Right atrium auricular region (tissue), 2 donors: ENCODE data around the gene KLHL34. TPM values are rescaled to one million over a fixed set of nuclear protein-coding genes. Genes with fewer than 3 reads are reported as not detected.

Source experiments
- DNase-seq: peaks from one replicate; pipeline ENCODE4 v3.0.0-alpha.2; 2019; ENCODE audit warnings: low spot score
- H3K27ac ChIP-seq, 2 donors: fragments of 200-600 bp; sonication (generic); 1 replicate in 1 of 2; 2 replicates in 1 of 2; pipeline ENCODE4 v1.5.1; 2016 to 2019
- H3K27me3 ChIP-seq, 2 donors: fragments of 200-600 bp; sonication (generic); one replicate each; pipeline versions ENCODE4 v1.5.1 to v1.6.0; 2017 to 2019
- H3K36me3 ChIP-seq: fragments of 200-600 bp; sonication (generic); one replicate; pipeline ENCODE4 v1.5.1; 2016
- H3K4me1 ChIP-seq, 2 donors: fragments of 200-600 bp; sonication (generic); one replicate each; pipeline versions ENCODE4 v1.5.1 to v1.6.0; 2017 to 2019
- H3K4me3 ChIP-seq, 2 donors: fragments of 200-600 bp; sonication (generic); 1 replicate in 1 of 2; 2 replicates in 1 of 2; pipeline ENCODE4 v1.5.1; 2017 to 2019; ENCODE audit warnings: mild to moderate bottlenecking in 1 of 2, moderate library complexity in 1 of 2
- H3K9me3 ChIP-seq, 2 donors: fragments of 200-600 bp; sonication (generic); one replicate each; pipeline ENCODE4 v1.5.1; 2019
- CTCF ChIP-seq, 2 donors: fragments of 200-600 bp; sonication (generic); IDR thresholded peaks; one replicate each; pipeline ENCODE4 v1.5.1; 2019; ENCODE audit warnings: antibody characterized with exemption in 2 of 2
- total RNA-seq, 2 donors: library from RNA; depleted of rRNA; stranded (reverse); fragments of >200 nt; gene quantifications; one replicate each; pipeline ENCODE4 v1.1.0, GENCODE V29; 2016

KLHL34 gene
- total RNA-seq, 2 donors from 2014 or later = 1.1 to 2.2 TPM

- TF ChIP-seq CTCF (IDR thresholded peaks at IDR 0.05) = no peak
- Histone ChIP-seq H3K4me3 (no peak overlapping the region), H3K4me1 (no peaks in the 10 kb centered on the region), H3K9me3 (no peaks in the 10 kb centered on the region), H3K27me3 (no peaks in the 10 kb centered on the region), H3K36me3 (no peaks in the 10 kb centered on the region), H3K27ac (no peak overlapping the region)
- DNase-seq = no peak
Measured at GRCh38 chrX:21645886-21646285, 12.2 kb downstream of the KLHL34 start.

GRCh38 chrX:21645431-21645830, 12.7 kb downstream of the KLHL34 start:
- Histone ChIP-seq H3K4me1 (no peaks in the 10 kb centered on the region), H3K27me3 (no peaks in the 10 kb centered on the region), H3K9me3 (no peaks in the 10 kb centered on the region), H3K4me3 (no peak overlapping the region), H3K27ac (no peak overlapping the region), H3K36me3 (no peaks in the 10 kb centered on the region)
- TF ChIP-seq CTCF (IDR thresholded peaks at IDR 0.05) = no peak
- DNase-seq = no peak

- Histone ChIP-seq H3K27me3 (no peaks in the 10 kb centered on the region), H3K27ac (no peak overlapping the region), H3K4me1 (no peaks in the 10 kb centered on the region), H3K36me3 (no peaks in the 10 kb centered on the region), H3K9me3 (no peaks in the 10 kb centered on the region), H3K4me3 (no peak overlapping the region)
- no peak for TF ChIP-seq CTCF (IDR thresholded peaks at IDR 0.05)
- DNase-seq = no peak
Measured at GRCh38 chrX:21639775-21640174, 18.4 kb downstream of the KLHL34 start.

GRCh38 chrX:21638311-21638710, 19.8 kb downstream of the KLHL34 start:
- no peak overlapping the region for H3K4me3 ChIP-seq

GRCh38 chrX:21632027-21632426, 26.1 kb downstream of the KLHL34 start:
- Histone ChIP-seq H3K4me1 (no peaks in the 10 kb centered on the region), H3K27me3 (no peaks in the 10 kb centered on the region), H3K4me3 (no peak overlapping the region), H3K36me3 (no peaks in the 10 kb centered on the region), H3K9me3 (no peaks in the 10 kb centered on the region), H3K27ac (no peak overlapping the region)
- TF ChIP-seq CTCF (IDR thresholded peaks at IDR 0.05) = no peak
- no peak for DNase-seq

More at GRCh38 chrX:21638311-21638710, 19.8 kb downstream of the KLHL34 start:
- no peaks in the 10 kb centered on the region for H3K4me1 ChIP-seq
- H3K27ac ChIP-seq = no peak overlapping the region
- no peak for TF ChIP-seq CTCF (IDR thresholded peaks at IDR 0.05)
- no peaks in the 10 kb centered on the region for H3K9me3 ChIP-seq
- no peaks in the 10 kb centered on the region for H3K27me3 ChIP-seq
- DNase-seq = no peak
- no peaks in the 10 kb centered on the region for H3K36me3 ChIP-seq

- no peak for TF ChIP-seq CTCF (IDR thresholded peaks at IDR 0.05)
- Histone ChIP-seq H3K4me1 (no peaks in the 10 kb centered on the region), H3K27me3 (no peaks in the 10 kb centered on the region)
Measured at GRCh38 chrX:21623778-21624501, 34.2 kb downstream of the KLHL34 start.

More at GRCh38 chrX:21623778-21624501, 34.2 kb downstream of the KLHL34 start:
- Histone ChIP-seq H3K4me3 (no peak overlapping the region), H3K36me3 (no peaks in the 10 kb centered on the region), H3K9me3 (no peaks in the 10 kb centered on the region), H3K27ac (no peak overlapping the region)
- DNase-seq = no peak
